ENCODE results near the gene PRM2. TPM values are rescaled to one million over a fixed set of nuclear protein-coding genes. Genes with fewer than 3 reads are reported as not detected.

PRM2 gene
- total RNA-seq, 1 donor from 2014 or later: not detected

DNA sequence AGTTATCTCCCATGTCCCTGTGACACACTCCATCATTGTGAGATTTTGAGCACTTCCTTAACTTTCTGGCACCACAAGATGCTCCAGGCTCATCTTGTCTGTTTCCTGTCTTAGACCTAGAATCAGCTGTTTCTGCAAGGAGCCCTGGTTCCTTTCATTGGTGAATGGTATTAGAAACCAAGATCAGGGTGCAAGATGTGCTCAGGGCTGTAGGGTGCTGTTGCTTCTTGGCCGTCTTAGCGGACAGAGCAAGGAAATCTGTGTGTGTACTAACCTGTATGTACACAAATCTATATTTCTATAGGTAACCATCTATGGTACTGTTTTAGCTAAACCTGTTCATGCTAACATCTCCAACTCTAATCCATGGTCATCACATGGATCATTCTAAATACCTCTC is 12.9 kb upstream of the PRM2 start:
- no peak overlapping the region for H3K4me3 Mint-ChIP-seq (ENCODE audit: low read depth)
- no peak for TF ChIP-seq CTCF (IDR thresholded peaks at IDR 0.05; ENCODE audit: unreplicated experiment)
- H3K27me3 Mint-ChIP-seq: no peaks in the 10 kb centered on the region
- no peaks in the 10 kb centered on the region for H3K36me3 Mint-ChIP-seq (ENCODE audit: insufficient read depth)
- no peaks in the 10 kb centered on the region for H3K9me3 Mint-ChIP-seq (ENCODE audit: low read depth)
- H3K4me1 Mint-ChIP-seq (ENCODE audit: low read depth): peaks cover 8% of the 10 kb centered on the region
- no peak for DNase-seq (ENCODE audit: low spot score, unreplicated experiment)
- H3K27ac Mint-ChIP-seq: no peak overlapping the region

- Mint-ChIP-seq H3K27ac (no peak overlapping the region), H3K9me3 (ENCODE audit: low read depth) (no peaks in the 10 kb centered on the region), H3K36me3 (ENCODE audit: insufficient read depth) (no peaks in the 10 kb centered on the region), H3K4me3 (ENCODE audit: low read depth) (no peak overlapping the region), H3K27me3 (no peaks in the 10 kb centered on the region), H3K4me1 (ENCODE audit: low read depth) (peaks cover 11% of the 10 kb centered on the region)
- no peak for DNase-seq (ENCODE audit: low spot score, unreplicated experiment)
- no peak for TF ChIP-seq CTCF (IDR thresholded peaks at IDR 0.05; ENCODE audit: unreplicated experiment)
Measured at GRCh38 chr16:11285842-11286241, 9.6 kb upstream of the PRM2 start.

DNA sequence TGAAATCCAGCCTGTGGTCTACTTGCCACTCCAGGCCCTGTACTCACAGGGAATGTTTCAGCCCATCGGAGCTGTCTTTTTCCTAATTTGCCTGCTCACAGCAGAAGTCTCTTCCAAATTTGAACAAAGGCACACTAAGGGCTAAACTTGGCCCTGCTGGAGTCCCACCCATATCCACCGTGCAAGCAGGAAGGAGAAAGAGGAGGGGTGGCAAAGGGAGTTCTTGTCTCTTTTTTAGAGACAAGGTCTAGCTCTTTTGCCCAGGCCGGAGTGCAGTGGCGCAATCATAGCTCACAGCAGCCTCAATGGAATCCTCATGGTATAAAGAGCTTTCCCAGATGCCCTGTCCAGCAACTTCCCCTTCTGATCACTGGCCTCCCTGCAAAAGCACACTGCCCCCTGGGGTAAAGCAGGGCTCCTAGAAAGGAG is 7.6 kb upstream of the PRM2 start:
- peaks cover 28% of the 10 kb centered on the region for H3K4me1 Mint-ChIP-seq (ENCODE audit: low read depth)
- H3K4me3 Mint-ChIP-seq (ENCODE audit: low read depth): no peak overlapping the region
- no peaks in the 10 kb centered on the region for H3K9me3 Mint-ChIP-seq (ENCODE audit: low read depth)
- no peak overlapping the region for H3K27ac Mint-ChIP-seq
- DNase-seq (ENCODE audit: low spot score, unreplicated experiment): no peak
- H3K27me3 Mint-ChIP-seq: no peaks in the 10 kb centered on the region
- no peak for TF ChIP-seq CTCF (IDR thresholded peaks at IDR 0.05; ENCODE audit: unreplicated experiment)
- H3K36me3 Mint-ChIP-seq (ENCODE audit: insufficient read depth): no peaks in the 10 kb centered on the region

GRCh38 chr16:11280616-11281522 is 4.6 kb upstream of the PRM2 start, which contains the start of gene PRM1:
Gene PRM1 (minus strand): TSS chr16:11281330. CDS start chr16:11281238, 92 bp downstream.
- Mint-ChIP-seq H3K36me3 (ENCODE audit: insufficient read depth) (no peaks in the 10 kb centered on the region), H3K4me3 (ENCODE audit: low read depth) (no peak within 1 kb of the TSS), H3K27me3 (no peaks in the 10 kb centered on the region), H3K27ac (peak within 1 kb of the TSS; percentile 80), H3K4me1 (ENCODE audit: low read depth) (peaks cover 29% of the 10 kb centered on the region), H3K9me3 (ENCODE audit: low read depth) (peaks cover 2% of the 10 kb centered on the region)
- no peak for DNase-seq (ENCODE audit: low spot score, unreplicated experiment)
- TF ChIP-seq CTCF (IDR thresholded peaks at IDR 0.05; ENCODE audit: unreplicated experiment): no peak

DNA sequence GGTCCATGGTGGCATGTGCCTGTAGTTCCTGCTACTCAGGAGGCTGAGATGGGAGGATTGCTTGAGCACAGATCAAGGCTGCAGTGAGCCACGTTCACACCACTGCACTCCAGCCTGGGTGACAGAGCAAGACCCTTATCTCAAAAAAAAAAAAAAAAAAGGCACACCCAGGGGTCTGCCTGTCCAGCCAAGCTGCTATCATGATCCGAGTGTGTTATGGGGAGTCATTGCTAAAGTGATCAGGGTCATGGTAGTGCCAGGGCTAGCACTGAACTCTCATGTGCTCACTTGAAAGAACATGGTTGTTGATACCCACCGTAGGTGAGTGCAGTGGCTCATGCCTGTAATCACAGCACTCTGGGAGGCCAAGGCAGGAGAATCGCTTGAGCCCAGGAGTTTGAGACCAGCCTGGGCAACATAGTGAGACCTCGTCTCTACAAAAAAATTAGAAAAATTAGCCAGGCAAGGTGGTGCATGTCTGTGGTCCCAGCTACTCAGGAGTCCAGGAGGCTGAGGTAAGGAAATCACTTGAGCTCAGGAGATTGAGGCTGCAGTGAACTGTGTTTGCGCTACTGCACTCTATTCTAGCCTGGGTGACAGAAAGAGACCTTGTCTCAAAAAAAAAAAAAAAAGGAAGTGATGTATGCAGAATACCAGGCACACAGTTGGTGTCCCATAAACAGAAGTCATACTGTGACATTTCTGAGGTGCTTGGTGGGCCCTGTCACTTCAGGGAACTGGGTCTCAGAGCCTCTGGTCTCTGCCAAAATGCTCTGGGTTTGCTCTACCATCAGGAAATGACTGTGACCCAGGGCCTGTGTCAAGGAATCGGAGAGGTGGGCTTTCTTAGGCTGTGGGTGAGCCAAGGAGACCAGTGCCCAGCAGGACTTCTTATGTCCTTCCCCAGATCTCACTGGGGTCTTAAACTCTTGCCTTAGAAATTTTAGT is 2.7 kb upstream of the PRM2 start:
- peak overlapping the region; percentile 7 for H3K4me3 Mint-ChIP-seq (ENCODE audit: low read depth)
- TF ChIP-seq CTCF (IDR thresholded peaks at IDR 0.05; ENCODE audit: unreplicated experiment): no peak
- no peak for DNase-seq (ENCODE audit: low spot score, unreplicated experiment)
- peaks cover 29% of the 10 kb centered on the region for H3K4me1 Mint-ChIP-seq (ENCODE audit: low read depth)
- H3K9me3 Mint-ChIP-seq (ENCODE audit: low read depth): peaks cover 2% of the 10 kb centered on the region
- H3K27ac Mint-ChIP-seq: peak overlapping the region; percentile 80
- no peaks in the 10 kb centered on the region for H3K27me3 Mint-ChIP-seq
- no peaks in the 10 kb centered on the region for H3K36me3 Mint-ChIP-seq (ENCODE audit: insufficient read depth)
